HT-29 (cell line): ENCODE measurements around the gene D2HGDH. TPM values are rescaled to one million over a fixed set of nuclear protein-coding genes. Genes with fewer than 3 reads are reported as not detected.
"Not testable (repeated sequence)": the region's sequence is repeated elsewhere in the genome, so short reads cannot be mapped to it uniquely, and the experiment has no call there.

Source experiments
- DNase-seq: peaks from one replicate; pipeline ENCODE4 v3.0.0-alpha.2; 2015; ENCODE audit warnings: low spot score
- total RNA-seq: library from RNA; depleted of rRNA; stranded (reverse); fragments of >200 nt; shearing (Covaris generic); gene quantifications from 2 replicates; pipeline ENCODE4 v1.2.3, GENCODE V29; 2014

Gene D2HGDH
- total RNA-seq, 1 experiment from 2014 or later: 53.7 TPM

- DNase-seq: no peak
Measured at GRCh38 chr2:241768850-241769249, 34.4 kb downstream of the D2HGDH start.

GRCh38 chr2:241769819-241770184 is 35.4 kb downstream of the D2HGDH start:
- no peak for DNase-seq

DNA sequence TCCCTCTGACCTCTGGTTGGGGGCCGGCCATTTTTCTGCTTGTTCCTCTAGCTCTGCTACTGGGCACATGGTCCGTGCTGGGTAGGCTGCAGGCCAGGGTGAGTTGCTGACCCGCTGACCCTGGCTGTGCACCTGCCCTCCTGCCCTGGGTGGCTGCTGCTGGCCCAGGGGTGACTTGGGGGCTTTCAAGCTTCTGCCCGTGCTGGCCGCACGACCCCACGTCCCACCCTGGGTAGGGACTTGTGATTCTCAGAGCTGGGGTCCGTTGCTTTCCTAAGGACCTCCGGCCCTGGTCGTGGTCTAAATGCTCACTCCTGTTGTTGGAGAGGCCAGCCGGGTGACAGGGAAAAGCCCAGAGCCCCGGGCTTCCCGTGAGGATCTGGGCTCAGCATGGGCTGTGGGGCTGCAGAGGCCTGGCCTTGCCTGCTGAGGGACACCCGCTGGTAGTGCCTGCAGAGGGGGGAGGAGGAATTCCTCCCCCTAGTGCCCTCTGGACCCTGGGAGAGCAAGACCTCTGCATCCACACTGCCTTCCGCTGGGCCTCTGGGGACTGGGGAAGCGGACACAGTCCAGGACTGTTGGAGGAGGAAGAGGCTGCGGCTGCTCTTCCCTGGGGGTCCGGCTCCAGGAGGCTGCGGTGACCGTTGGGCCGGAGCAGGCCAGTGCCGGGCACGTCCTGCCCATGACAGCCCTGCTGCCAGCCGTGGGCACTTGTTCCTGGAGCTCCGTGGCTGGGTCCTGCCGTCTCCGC is 35.9 kb downstream of the D2HGDH start:
- DNase-seq: no peak

GRCh38 chr2:241770936-241771285 is 36.5 kb downstream of the D2HGDH start:
- no peak for DNase-seq

GRCh38 chr2:241771286-241772062 is 37.0 kb downstream of the D2HGDH start:
- DNase-seq: no peak

DNA sequence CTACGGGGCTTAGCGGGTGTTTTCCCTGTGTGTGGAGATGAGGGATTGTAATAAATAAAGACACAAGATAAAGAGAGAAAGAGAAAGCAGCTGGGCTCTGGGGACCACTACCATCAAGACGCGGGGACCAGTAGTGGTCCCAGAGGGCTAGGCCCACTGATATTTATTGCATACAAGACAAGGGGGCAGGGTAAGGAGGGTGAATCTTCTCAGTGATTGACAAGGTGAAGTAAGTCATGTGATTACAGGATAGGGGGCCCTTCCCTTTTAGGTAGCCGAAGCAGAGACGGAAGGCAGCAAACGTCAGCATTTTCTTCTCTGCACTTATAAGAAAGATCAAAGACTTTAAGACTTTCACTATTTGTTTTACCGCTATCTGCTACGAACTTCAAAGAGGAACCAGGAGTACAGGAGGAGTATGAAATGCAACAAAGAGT is 37.7 kb downstream of the D2HGDH start:
- DNase-seq: no peak

- DNase-seq: no peak
Measured at GRCh38 chr2:241773511-241774418, 39.3 kb downstream of the D2HGDH start.

- peak; percentile 9 for DNase-seq
Measured at GRCh38 chr2:241774419-241775222, 40.2 kb downstream of the D2HGDH start.

GRCh38 chr2:241775223-241776177 is 41.1 kb downstream of the D2HGDH start:
- no peak for DNase-seq

GRCh38 chr2:241776336-241777169 is 42.1 kb downstream of the D2HGDH start, which contains the start of gene GAL3ST2:
GAL3ST2 (plus strand) TSS chr2:241776822; CDS start chr2:241776956, 134 bp downstream.
- no peak for DNase-seq

GRCh38 chr2:241777170-241777685 is 42.8 kb downstream of the D2HGDH start:
- no peak for DNase-seq

- no peak for DNase-seq
Measured at GRCh38 chr2:241777686-241778627, 43.5 kb downstream of the D2HGDH start.

DNA sequence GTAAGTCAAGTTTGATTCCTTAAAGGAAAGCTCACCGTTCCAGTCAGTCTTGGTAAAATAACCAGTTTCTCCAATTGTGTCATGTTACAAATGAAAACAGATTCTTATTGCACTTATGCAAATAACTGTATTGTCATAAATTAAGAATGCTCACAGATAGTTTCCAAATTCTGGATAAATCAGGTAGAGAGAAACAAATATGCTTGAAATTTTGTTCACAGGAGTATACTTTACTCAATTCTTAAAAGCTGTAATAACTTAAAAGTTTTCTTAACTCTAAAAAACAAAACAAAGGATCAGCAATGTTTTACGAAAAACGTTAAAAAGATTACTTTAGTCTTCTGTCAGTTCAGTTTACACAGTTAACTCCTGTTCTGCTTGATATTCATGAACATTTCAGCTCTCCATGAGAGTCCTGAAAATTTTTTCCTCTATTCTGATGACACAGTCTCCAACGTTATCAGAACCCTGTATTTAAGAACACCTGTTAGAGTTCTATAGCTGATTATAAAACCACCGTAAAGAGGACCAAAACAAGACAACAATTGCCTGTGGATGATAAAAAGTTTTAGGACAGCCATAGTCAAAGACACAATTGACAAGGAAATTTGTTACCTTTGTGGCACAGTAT is 46.6 kb downstream of the D2HGDH start:
- no peak for DNase-seq

- DNase-seq: not testable (repeated sequence)
Measured at GRCh38 chr2:241782053-241782452, 47.6 kb downstream of the D2HGDH start.

DNA sequence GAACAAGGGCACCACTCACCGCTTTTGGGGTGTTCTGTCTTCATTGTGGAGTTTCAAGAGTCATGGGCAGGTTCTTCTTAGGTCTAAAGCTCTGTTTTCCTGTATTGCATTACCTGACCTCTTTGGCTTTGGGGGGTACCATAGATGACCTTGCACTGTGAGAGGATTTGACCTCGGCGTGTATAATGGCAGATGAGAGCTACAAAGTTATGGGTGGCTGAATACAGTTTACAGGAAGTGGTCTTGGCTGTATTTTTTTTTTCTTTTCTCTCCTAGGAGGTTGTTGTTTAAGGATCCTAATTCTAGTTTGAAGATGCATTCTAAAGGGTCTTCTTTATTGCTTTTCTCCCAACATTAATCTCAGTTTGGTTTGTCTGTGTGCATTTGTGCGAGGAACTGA is 53.7 kb downstream of the D2HGDH start:
- DNase-seq: no peak

- DNase-seq: no peak
Measured at GRCh38 chr2:241788572-241788971, 54.1 kb downstream of the D2HGDH start.

GRCh38 chr2:241791385-241791784 is 57.0 kb downstream of the D2HGDH start:
- not testable (repeated sequence) for DNase-seq
